Mucosa of gallbladder (tissue), 1 donor: ENCODE results near the gene SUPT20HL2. TPM values are rescaled to one million over a fixed set of nuclear protein-coding genes. Genes with fewer than 3 reads are reported as not detected.
"Not testable (repeated sequence)": the region's sequence is repeated elsewhere in the genome, so short reads cannot be mapped to it uniquely, and the experiment has no call there.

Experiments used
- DNase-seq: peaks from one replicate; pipeline ENCODE4 v3.0.0-alpha.2; 2020; ENCODE audit warnings: low spot score
- total RNA-seq: library from RNA; stranded (reverse); gene quantifications from one replicate; pipeline ENCODE4 v1.2.1, GENCODE V29; 2021
- donor health status: DM: no; HTN: no; CAD: no.

The SUPT20HL2 gene
- total RNA-seq, result not detected

GRCh38 chrX:24314019-24314635 is at the start of gene SUPT20HL2:
Gene SUPT20HL2 (minus strand): TSS chrX:24314069. CDS start chrX:24313315, 754 bp downstream.
- no peak for DNase-seq

GRCh38 chrX:24362089-24362745 is 48.3 kb upstream of the SUPT20HL2 start:
- not testable (repeated sequence) for DNase-seq

- no peak for DNase-seq
These were observed 46.4 kb upstream of the SUPT20HL2 start, which contains the start of gene SUPT20HL1 for GRCh38 chrX:24360272-24360671. Gene SUPT20HL1 (plus strand): TSS chrX:24360639. CDS start chrX:24362761, 2,122 bp downstream.

- DNase-seq, result no peak
These were observed 43.2 kb upstream of the SUPT20HL2 start for GRCh38 chrX:24357106-24357505.

- no peak for DNase-seq
These were observed 41.2 kb upstream of the SUPT20HL2 start for GRCh38 chrX:24355095-24355494.

GRCh38 chrX:24350217-24350616 is 36.3 kb upstream of the SUPT20HL2 start:
- DNase-seq, result no peak

- DNase-seq, result no peak
These were observed 34.0 kb upstream of the SUPT20HL2 start for GRCh38 chrX:24347881-24348280.

GRCh38 chrX:24343719-24344118 is 29.9 kb upstream of the SUPT20HL2 start:
- no peak for DNase-seq

- DNase-seq, result no peak
These were observed 27.9 kb upstream of the SUPT20HL2 start for GRCh38 chrX:24341795-24342194.

GRCh38 chrX:24340501-24340900 is 26.6 kb upstream of the SUPT20HL2 start:
- no peak for DNase-seq

- no peak for DNase-seq
These were observed 26.0 kb upstream of the SUPT20HL2 start for GRCh38 chrX:24339911-24340310.

- DNase-seq, result no peak
These were observed 22.0 kb upstream of the SUPT20HL2 start for GRCh38 chrX:24335871-24336270.

- DNase-seq, result no peak
These were observed 20.6 kb upstream of the SUPT20HL2 start for GRCh38 chrX:24334461-24334860.

GRCh38 chrX:24333371-24333770 is 19.5 kb upstream of the SUPT20HL2 start:
- no peak for DNase-seq

GRCh38 chrX:24332878-24333277 is 19.0 kb upstream of the SUPT20HL2 start:
- no peak for DNase-seq

- no peak for DNase-seq
These were observed 11.4 kb upstream of the SUPT20HL2 start for GRCh38 chrX:24325231-24325630.

GRCh38 chrX:24321741-24322395 is 8.0 kb upstream of the SUPT20HL2 start:
- DNase-seq, result no peak

- no peak for DNase-seq
These were observed 3.7 kb upstream of the SUPT20HL2 start for GRCh38 chrX:24317567-24317966.

- DNase-seq, result no peak
These were observed 2.2 kb upstream of the SUPT20HL2 start for GRCh38 chrX:24316111-24316510.

GRCh38 chrX:24312249-24312607 is 1.6 kb downstream of the SUPT20HL2 start:
- DNase-seq, result not testable (repeated sequence)

- DNase-seq, result not testable (repeated sequence)
These were observed 2.2 kb downstream of the SUPT20HL2 start for GRCh38 chrX:24311507-24312248.

GRCh38 chrX:24310916-24311315 is 3.0 kb downstream of the SUPT20HL2 start:
- DNase-seq, result not testable (repeated sequence)
